ENCODE measurements around the gene TTC32. TPM values are rescaled to one million over a fixed set of nuclear protein-coding genes. Genes with fewer than 3 reads are reported as not detected.

TTC32 gene
- total and polyA plus RNA-seq, 2 donors (not counting 3 experiments of a cell fraction or from before 2014, with no cell fraction given): 8.8 to 9.4 TPM

DNA sequence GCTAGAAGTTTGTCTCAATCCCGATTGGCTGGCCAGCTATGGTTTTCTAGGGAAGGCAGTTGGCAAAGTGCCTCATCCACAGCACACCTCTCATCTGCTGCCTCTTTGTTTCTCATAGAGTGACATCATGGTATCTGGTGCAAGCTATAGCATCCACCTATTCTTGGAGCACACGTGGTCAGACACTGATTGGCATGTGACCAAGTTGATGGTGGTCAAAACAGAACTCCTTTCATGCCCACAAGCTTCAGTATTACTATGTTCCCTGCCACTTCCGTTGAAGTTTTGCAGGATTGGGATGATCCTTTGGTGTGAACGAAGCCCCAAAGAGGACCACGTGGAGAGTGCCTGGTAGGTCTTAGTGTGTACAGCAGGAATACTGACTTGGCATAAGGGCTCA, 28.8 kb downstream of the TTC32 start:
- intact Hi-C loops (cut with micrococcal nuclease): no loop called here
- no peaks in the 10 kb centered on the region for H3K27me3 ChIP-seq (ENCODE audit: control insufficient read depth in 2 of 2, insufficient read depth in 2 of 2, low read length in 2 of 2)
- peaks cover 5% of the 10 kb centered on the region for H3K4me1 ChIP-seq (ENCODE audit: control insufficient read depth, extremely low read depth, insufficient read depth, low read length)
- no peak overlapping the region for H3K27ac ChIP-seq (ENCODE audit: insufficient read depth, low read depth, low read length)
- TF ChIP-seq JUN (IDR thresholded peaks at IDR 0.05; ENCODE audit: borderline replicate concordance, insufficient read depth, insufficient read length, low read depth): no peak
- no peak for TF ChIP-seq GATA2 (IDR thresholded peaks at IDR 0.05; ENCODE audit: insufficient read depth, insufficient read length, low read depth, low read length)
- TF ChIP-seq EZH2 (IDR thresholded peaks at IDR 0.05; ENCODE audit: borderline replicate concordance, low read depth, low read length, severe bottlenecking): no peak
- TF ChIP-seq, protein P1, sequence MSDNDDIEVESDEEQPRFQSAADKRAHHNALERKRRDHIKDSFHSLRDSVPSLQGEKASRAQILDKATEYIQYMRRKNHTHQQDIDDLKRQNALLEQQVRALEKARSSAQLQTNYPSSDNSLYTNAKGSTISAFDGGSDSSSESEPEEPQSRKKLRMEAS (IDR thresholded peaks at IDR 0.05; ENCODE audit: insufficient read depth, insufficient read length): no peak
- no peak for TF ChIP-seq POLR2A (IDR thresholded peaks at IDR 0.05; ENCODE audit: low read depth, low read length)
- no peak for TF ChIP-seq MYC (IDR thresholded peaks at IDR 0.05; ENCODE audit: low read depth, low read length)
- TF ChIP-seq POLR2AphosphoS5 (IDR thresholded peaks at IDR 0.05; ENCODE audit: insufficient read depth, low read depth, low read length): no peak
- TF ChIP-seq FOS (IDR thresholded peaks at IDR 0.05; ENCODE audit: borderline replicate concordance, insufficient read depth, low read length): no peak
- no peak for TF ChIP-seq CTCF (IDR thresholded peaks at IDR 0.05; ENCODE audit: extremely low read depth in 1 of 2, insufficient read depth in 1 of 2, low read depth in 1 of 2, low read length in 2 of 2)
- no peaks in the 10 kb centered on the region for H3K9me3 ChIP-seq (replicated peaks; ENCODE audit: control insufficient read depth, insufficient read depth, low read length)
- ChIA-PET CTCF (interaction anchor here (2.1 to 2.6 kb wide), 2 partner anchors 10 to 221 kb away, joined by 7 to 8 read pairs; no protein-coding TSS in a partner anchor), POLR2A (no interaction called here)
- H3K4me3 ChIP-seq (replicated peaks in 1 of 3; ENCODE audit: insufficient read depth in 1 of 3, low read depth in 1 of 3, low read length in 3 of 3): no peak overlapping the region
- no peaks in the 10 kb centered on the region for H3K9me1 ChIP-seq (replicated peaks; ENCODE audit: control insufficient read depth, extremely low read depth, insufficient read depth, low read length)
- H3K4me2 ChIP-seq (ENCODE audit: insufficient read depth, low read length): no peak overlapping the region
- dilution Hi-C loops (cut with MboI; ENCODE audit: extremely low pct_ligation_motif_present, low sequenced_read_pairs): no loop called here
- H3K36me3 ChIP-seq (ENCODE audit: control insufficient read depth in 2 of 2, extremely low read depth in 1 of 2, insufficient read depth in 2 of 2, low read length in 2 of 2): no peaks in the 10 kb centered on the region
- H2AFZ ChIP-seq (ENCODE audit: low read depth, low read length): no peak overlapping the region
- no peak overlapping the region for H3K9ac ChIP-seq (replicated peaks; ENCODE audit: extremely low read depth, insufficient read depth, low read length)
- no peak for DNase-seq (ENCODE audit: low read depth, low spot score)
- H3K79me2 ChIP-seq (ENCODE audit: control insufficient read depth, insufficient read depth, low read length): no peaks in the 10 kb centered on the region
- BruUV-seq (replicated peaks): no TSS peak
- no peak for FAIRE-seq
- no peaks in the 10 kb centered on the region for H4K20me1 ChIP-seq (replicated peaks; ENCODE audit: control insufficient read depth, extremely low read depth, insufficient read depth, low read length)

Measured in endothelial cell of umbilical vein (primary cell).